GM12878 (cell line): ENCODE data around the gene TMX3.

Experiments used
- ATF3 ChIP-seq: IDR thresholded peaks from 2 replicates; pipeline ENCODE4 v1.6.1; 2011; ENCODE audit warnings: low read depth, mild to moderate bottlenecking, low read length, moderate library complexity, borderline replicate concordance; ENCODE audit errors: extremely low read depth
- CREB1 ChIP-seq: IDR thresholded peaks from 2 replicates; pipeline ENCODE4 v1.6.1; 2012; ENCODE audit warnings: low read depth, mild to moderate bottlenecking, inconsistent platforms
- CTCF ChIP-seq, 3 experiments: IDR thresholded peaks in 2 of 3; conservative IDR thresholded peaks in 1 of 3; 2 replicates each; pipeline ENCODE4 v1.5.1; 2011; ENCODE audit warnings: low read depth in 3 of 3, low read length in 3 of 3, mild to moderate bottlenecking in 3 of 3, control low read depth in 2 of 3, moderate library complexity in 2 of 3, inconsistent platforms in 1 of 3, mixed read lengths in 1 of 3; ENCODE audit not compliant: control insufficient read depth in 2 of 3, insufficient read depth in 1 of 3; ENCODE audit errors: extremely low read depth in 1 of 3
- E4F1 ChIP-seq: fragments of 450-650 bp; IDR thresholded peaks from 2 replicates; pipeline ENCODE4 v1.6.1; 2018; ENCODE audit warnings: borderline replicate concordance, mild to moderate bottlenecking; ENCODE audit not compliant: partially characterized antibody
- EP300 ChIP-seq, 2 experiments: fragments of 150-350 bp in 1 of 2; IDR thresholded peaks; 2 replicates each; pipeline ENCODE4 v1.6.1; 2011 to 2012; ENCODE audit warnings: low read depth in 2 of 2, low read length in 2 of 2, borderline replicate concordance in 1 of 2, improper control_type of control experiment in 1 of 2, inconsistent platforms in 1 of 2; ENCODE audit not compliant: control insufficient read depth in 1 of 2
- ESRRA ChIP-seq: IDR thresholded peaks from 2 replicates; pipeline ENCODE4 v1.6.1; 2012; ENCODE audit warnings: mild to moderate bottlenecking, low read length, improper control_type of control experiment
- EZH2 ChIP-seq: IDR thresholded peaks from 2 replicates; pipeline ENCODE4 v1.6.1; 2012; ENCODE audit warnings: low read depth, mild to moderate bottlenecking, control low read depth, inconsistent platforms, low read length, borderline replicate concordance; ENCODE audit not compliant: control insufficient read depth
- YY1 ChIP-seq: IDR thresholded peaks from 2 replicates; pipeline ENCODE4 v1.6.1; 2011; ENCODE audit warnings: low read depth, mild to moderate bottlenecking, low read length

- no peak for TF ChIP-seq CREB1
- TF ChIP-seq CTCF (IDR thresholded peaks at IDR 0.05 in 2 of 3, conservative IDR thresholded peaks at IDR 0.05 in 1 of 3; ENCODE audit: control insufficient read depth in 2 of 3, extremely low read depth in 1 of 3, insufficient read depth in 1 of 3, low read depth in 3 of 3, low read length in 3 of 3), result no peak
- no peak for TF ChIP-seq EP300 (IDR thresholded peaks at IDR 0.05; ENCODE audit: borderline replicate concordance in 1 of 2, control insufficient read depth in 1 of 2, low read depth in 2 of 2, low read length in 2 of 2)
- TF ChIP-seq E4F1, result no peak
- TF ChIP-seq ATF3, result no peak
- no peak for TF ChIP-seq YY1
- no peak for TF ChIP-seq ESRRA
- no peak for TF ChIP-seq EZH2
These were observed 7.9 kb upstream of the TMX3 start for GRCh38 chr18:68722821-68723220.
